HG02623 (cell line): ENCODE measurements around the gene DCLRE1C.
"Not testable (repeated sequence)": the region's sequence is repeated elsewhere in the genome, so short reads cannot be mapped to it uniquely, and the experiment has no call there.

Source experiments
- ATAC-seq: cut with Tn5 transposase; IDR thresholded peaks from one replicate; pipeline ENCODE4 v1.9.1; 2021; ENCODE audit warnings: moderate library complexity; ENCODE audit not compliant: unreplicated experiment

Gene DCLRE1C

GRCh38 chr10:14889318-14889717 lies 64.6 kb downstream of the DCLRE1C start:
- ATAC-seq, result no peak

- no peak for ATAC-seq
These were observed 69.8 kb downstream of the DCLRE1C start for GRCh38 chr10:14884082-14884481.

GRCh38 chr10:14880229-14880628 lies 73.7 kb downstream of the DCLRE1C start:
- ATAC-seq, result no peak

GRCh38 chr10:14879928-14880193 lies 74.0 kb downstream of the DCLRE1C start:
- ATAC-seq, result no peak

GRCh38 chr10:14879124-14879927 lies 74.6 kb downstream of the DCLRE1C start:
- peak; percentile 13 for ATAC-seq

- peak; percentile 87 for ATAC-seq
These were observed 75.4 kb downstream of the DCLRE1C start, which contains the start of gene SUV39H2 for GRCh38 chr10:14878266-14879123. Gene SUV39H2 (plus strand): TSS chr10:14878866. CDS start chr10:14878889, 23 bp downstream.

- no peak for ATAC-seq
These were observed 77.1 kb downstream of the DCLRE1C start for GRCh38 chr10:14876764-14877163.

GRCh38 chr10:14875941-14876340 lies 78.0 kb downstream of the DCLRE1C start:
- no peak for ATAC-seq

GRCh38 chr10:14873090-14873760 lies 80.7 kb downstream of the DCLRE1C start:
- ATAC-seq, result no peak

- not testable (repeated sequence) for ATAC-seq
These were observed 89.0 kb downstream of the DCLRE1C start for GRCh38 chr10:14864871-14865270.

- ATAC-seq, result not testable (repeated sequence)
These were observed 89.4 kb downstream of the DCLRE1C start for GRCh38 chr10:14864466-14864865.

GRCh38 chr10:14860791-14861190 lies 93.1 kb downstream of the DCLRE1C start:
- no peak for ATAC-seq

- no peak for ATAC-seq
These were observed 94.1 kb downstream of the DCLRE1C start for GRCh38 chr10:14859775-14860174.

- no peak for ATAC-seq
These were observed 94.9 kb downstream of the DCLRE1C start for GRCh38 chr10:14859043-14859442.

- no peak for ATAC-seq
These were observed 95.4 kb downstream of the DCLRE1C start for GRCh38 chr10:14858338-14858960.

GRCh38 chr10:14855453-14855852 lies 98.4 kb downstream of the DCLRE1C start:
- no peak for ATAC-seq

GRCh38 chr10:14852236-14852635 lies 101.7 kb downstream of the DCLRE1C start:
- ATAC-seq, result no peak
